MV-4-11 (cell line): ENCODE results near the gene RSPH6A.

ENCODE experiments used
- DNase-seq: peaks from one replicate; lab custom pipeline; 2025; lab: John Stamatoyannopoulos, UW

Gene RSPH6A

DNA sequence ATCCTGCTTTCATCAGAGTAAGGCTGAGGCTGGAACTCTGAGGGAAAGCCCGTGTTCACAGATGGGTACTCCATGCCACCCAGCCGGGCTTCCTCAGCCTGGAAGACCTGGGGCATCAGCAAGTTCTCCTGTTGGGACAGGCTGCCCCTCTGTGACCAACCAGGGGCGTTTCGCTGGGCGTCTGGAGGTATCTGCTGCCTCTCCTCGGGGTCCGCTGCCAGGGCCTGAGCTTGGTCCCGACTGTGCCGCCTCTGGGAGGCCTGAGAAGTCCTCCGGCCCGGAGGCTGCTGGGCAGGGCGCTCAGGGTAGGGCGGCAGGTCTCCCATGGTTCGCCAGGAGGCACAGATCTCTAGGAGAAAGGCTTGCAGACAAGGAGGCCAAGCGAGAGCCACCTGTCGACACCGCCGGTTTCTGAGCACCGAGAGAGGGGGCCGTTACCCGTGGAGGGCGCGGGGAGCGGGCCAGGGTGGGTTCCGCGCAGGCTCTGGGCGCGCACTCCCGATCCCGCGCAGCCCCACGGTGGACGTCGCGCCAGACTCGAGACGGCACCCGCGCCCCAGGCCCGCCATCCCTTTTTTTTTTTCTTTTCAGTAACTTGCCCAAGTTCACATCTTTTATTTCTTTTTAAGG is at the start of gene RSPH6A:
Gene RSPH6A, minus strand, starts transcription at position 458 of the 630 bp plus-strand sequence. Its CDS starts 132 bp downstream, at position 326.
- DNase-seq: no peak

GRCh38 chr19:45864629-45865082 is 49.5 kb upstream of the RSPH6A start:
- DNase-seq: no peak

DNA sequence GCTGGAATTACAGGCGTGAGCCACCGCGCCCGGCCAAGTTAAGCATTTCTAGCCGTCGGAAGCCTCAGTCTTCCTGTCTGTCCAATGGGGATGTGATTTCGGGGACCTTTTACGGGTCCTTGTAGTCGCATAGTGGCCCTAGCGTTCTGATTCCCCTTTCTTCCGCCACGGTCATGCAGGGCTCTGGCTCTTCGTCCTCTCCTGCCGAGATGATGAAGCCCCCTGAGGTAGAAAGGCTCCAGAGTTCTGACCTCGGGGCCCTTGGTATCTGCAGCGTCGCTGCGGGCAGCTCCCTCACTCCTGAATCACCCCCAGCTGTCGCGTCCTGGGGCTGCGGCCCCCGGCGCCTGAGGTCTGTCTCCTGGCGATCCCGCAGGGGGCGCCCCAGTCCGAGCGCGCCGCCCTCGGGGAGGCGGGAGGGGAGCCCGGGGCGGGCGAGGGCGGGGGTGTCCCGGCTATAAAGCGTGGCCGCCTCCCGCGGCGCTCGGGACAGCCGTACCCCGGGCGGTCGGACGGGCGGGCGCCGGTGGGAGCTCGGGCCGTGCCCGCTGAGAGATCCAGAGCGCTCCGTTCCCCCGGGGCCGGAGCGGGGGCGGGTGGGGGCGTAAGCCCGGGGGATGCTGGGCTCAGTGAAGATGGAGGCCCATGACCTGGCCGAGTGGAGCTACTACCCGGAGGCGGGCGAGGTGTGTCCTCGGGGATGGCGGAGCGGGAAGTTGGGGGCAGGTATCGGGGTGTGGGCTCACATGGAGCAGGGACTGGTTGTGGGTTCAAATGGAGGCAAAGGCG is 48.9 kb upstream of the RSPH6A start, which contains the start of gene FOXA3:
Gene FOXA3, plus strand, starts transcription at position 487 of the 789 bp plus-strand sequence. Its CDS starts 131 bp downstream, at position 618.
- peak; percentile 25 for DNase-seq

DNA sequence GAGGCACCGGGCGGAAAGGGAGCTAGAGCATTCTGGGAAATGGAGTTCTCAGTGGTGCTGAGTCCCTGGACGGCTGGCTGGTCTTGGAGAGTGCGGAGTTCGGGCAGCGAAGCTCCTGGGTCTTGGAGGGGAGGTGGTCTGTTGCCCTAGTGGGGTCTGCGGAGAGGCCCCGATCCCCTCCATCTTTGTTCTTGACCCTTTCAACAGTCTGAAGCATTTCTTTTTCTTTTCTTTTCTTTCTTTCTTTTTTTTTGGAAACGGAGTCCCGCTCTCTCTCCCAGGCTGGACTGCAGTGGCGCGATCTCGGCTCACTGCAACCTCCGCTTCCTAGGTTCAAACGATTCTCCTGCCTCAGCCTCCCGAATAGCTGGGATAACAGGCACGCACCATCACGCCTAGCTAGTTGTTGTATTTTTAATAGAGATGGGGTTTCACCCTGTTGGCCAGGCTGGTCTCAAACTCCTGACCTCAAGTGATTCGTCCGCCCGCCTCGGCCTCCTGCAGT is 48.3 kb upstream of the RSPH6A start:
- no peak for DNase-seq

DNA sequence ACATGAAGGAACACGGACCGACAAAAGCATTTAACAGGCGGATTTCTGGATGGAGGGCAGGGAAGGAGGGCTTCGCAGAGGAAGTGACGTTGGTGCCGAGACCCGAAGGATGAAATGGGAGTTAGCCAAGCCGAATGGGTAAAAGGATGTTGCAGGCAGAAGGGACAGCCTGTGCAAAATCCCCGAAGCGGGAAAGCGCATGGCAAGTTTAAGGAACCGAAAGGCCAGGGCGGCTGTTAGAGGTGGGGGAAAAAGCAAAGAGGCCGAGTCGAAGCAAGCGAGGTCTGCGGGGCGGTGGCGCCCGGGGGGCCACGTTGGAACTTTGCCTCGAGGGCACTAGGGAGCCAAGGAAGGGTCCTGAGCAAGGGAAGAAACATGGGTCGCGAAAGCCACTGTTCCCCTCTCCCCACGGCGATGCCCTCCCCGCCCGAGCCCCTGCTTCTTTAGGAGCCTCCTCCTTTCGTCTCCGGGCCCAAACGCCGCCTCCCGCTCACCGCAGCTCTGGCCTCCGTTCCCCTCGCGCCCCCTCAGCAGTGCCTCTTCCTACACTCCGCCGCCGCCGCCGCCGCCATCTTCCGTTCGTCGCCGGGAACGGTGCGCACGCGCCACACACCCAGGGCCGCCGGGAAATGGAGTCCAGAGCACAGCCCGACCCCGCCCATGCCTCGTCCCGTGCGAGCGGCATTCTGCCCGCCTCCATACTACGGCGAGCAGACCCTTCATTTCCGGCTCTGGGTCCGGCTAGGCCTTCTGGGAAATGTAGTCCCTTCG is 47.6 kb upstream of the RSPH6A start, which contains the start of gene SYMPK:
Gene SYMPK, minus strand, starts transcription at position 584 of the 771 bp plus-strand sequence. CDS start 8,652 bp downstream, outside the sequence.
- DNase-seq: peak; percentile 100

GRCh38 chr19:45862271-45862563 is 47.1 kb upstream of the RSPH6A start:
- DNase-seq: no peak

GRCh38 chr19:45860359-45861259 is 45.5 kb upstream of the RSPH6A start:
- no peak for DNase-seq

- DNase-seq: no peak
Measured at GRCh38 chr19:45854167-45854778, 39.2 kb upstream of the RSPH6A start.

DNA sequence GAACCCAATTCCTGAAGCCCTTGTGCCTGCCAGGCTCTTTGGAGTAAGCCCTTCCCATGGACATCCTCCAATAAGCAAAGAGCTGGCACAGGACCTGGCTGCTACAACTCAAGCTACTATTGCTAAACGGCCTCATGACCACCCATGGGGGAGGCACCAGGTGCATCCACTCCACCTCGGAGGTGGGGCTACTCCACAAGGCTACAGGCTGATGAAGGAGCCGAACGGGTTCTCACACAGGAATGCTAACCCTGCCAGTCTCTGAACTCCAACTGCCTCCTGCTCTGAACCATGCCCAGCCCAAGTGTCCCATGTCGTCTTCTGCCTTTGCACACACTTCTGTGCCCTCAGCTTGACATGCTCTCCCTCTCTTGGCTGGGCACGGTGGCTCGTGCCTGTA is 37.9 kb upstream of the RSPH6A start:
- DNase-seq: no peak

GRCh38 chr19:45852145-45852750 is 37.1 kb upstream of the RSPH6A start:
- no peak for DNase-seq

DNA sequence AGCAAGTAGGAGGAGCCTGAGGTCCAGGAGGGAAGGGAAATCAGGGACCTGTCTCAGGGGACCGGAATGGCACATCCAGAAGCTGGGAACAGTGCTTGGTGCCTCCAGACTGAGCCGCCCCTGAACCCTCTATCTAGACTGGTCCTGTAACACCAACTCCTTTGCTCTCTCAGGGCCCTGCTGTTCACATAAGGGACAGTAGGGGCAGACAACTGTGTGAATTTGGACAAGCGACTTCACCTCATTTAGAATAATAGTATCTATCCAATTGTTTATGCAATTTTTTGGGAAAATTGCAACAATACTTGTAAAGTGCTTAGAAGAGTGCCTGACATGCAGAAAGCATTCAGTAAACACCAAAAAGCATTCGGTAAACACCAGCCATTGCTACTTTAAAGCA is 33.8 kb upstream of the RSPH6A start:
- DNase-seq: peak; percentile 6

- DNase-seq: no peak
Measured at GRCh38 chr19:45847663-45848062, 32.6 kb upstream of the RSPH6A start.

DNA sequence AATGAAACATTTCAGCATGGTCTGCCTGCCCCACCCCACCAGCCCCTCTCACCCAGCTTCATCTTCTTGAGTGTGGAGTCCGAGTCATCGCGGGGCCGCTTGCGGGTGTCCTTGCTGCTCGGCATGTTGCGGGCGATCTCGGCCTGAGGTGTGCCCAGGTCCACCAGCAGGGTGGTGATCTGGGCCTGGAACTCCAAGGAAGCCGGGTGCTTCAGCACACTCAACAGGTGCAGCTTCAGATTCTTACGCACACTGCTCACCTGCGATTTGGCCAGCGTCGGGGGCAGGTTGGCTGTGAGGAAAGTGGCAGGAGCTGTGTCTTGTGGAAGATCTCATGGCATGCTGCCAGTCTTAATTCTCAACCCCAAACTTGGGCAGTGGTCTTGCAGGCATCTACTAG is 27.1 kb upstream of the RSPH6A start:
- DNase-seq: no peak

DNA sequence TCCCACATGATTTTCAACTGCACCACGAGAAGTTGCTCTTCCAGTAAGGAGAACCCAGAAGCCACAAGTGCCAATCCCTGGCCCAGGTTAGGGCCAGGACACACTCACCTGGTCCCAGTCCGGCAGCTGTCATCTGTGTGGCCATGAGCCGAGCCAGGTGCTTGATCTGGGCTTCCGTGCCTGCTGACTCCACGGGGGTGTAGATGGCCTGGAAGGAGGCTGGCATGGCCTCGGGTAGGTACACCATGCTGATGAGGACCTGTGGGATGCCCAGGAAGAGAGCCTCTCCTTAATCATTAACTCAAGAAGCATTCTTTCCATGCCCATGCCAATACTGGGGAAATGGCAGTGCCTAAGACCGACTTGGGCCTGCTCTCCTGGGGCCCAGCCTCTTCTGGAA is 19.9 kb upstream of the RSPH6A start:
- DNase-seq: no peak

DNA sequence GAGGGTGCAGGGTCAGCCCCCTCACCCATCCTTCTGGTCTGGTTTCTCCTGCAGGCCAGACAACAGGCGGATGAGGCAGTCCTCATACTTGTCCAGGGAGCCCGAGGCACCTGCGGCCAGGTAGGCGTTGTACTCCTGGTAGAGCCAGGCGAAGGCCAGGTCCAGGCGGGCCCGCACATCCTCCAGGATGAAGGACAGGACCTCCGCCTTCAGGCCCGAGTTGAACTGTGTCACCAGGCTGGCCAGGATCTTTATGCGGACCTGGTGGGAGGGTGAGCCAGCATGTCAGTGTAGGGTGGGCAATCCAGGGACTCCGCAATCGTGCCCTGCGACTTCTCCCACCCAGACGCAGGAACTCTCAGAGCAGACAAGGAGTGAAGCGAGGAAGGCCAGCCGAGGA is 13.8 kb upstream of the RSPH6A start:
- DNase-seq: no peak

DNA sequence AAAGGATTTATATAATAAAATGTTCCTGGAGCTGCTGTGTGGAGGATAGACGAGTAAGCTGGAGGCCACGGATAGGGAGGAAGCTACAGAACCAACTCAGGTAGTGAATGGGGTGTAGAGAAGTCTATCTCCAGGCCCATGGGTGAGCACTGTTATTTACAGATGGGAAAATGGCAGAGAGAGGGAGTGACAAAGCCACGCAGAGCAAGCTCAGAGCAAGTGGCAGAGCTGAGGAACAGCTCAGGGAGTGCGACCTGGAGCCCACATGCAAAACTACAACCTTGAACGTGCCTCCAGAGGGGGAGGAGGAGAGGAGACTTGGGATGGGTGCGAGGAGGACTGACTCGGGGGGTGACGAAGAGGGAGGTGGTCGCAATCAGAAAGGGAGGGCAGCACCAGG is 13.4 kb upstream of the RSPH6A start:
- DNase-seq: no peak

- DNase-seq: no peak
Measured at GRCh38 chr19:45827459-45828093, 12.5 kb upstream of the RSPH6A start.

- DNase-seq: no peak
Measured at GRCh38 chr19:45826934-45827333, 11.8 kb upstream of the RSPH6A start.

DNA sequence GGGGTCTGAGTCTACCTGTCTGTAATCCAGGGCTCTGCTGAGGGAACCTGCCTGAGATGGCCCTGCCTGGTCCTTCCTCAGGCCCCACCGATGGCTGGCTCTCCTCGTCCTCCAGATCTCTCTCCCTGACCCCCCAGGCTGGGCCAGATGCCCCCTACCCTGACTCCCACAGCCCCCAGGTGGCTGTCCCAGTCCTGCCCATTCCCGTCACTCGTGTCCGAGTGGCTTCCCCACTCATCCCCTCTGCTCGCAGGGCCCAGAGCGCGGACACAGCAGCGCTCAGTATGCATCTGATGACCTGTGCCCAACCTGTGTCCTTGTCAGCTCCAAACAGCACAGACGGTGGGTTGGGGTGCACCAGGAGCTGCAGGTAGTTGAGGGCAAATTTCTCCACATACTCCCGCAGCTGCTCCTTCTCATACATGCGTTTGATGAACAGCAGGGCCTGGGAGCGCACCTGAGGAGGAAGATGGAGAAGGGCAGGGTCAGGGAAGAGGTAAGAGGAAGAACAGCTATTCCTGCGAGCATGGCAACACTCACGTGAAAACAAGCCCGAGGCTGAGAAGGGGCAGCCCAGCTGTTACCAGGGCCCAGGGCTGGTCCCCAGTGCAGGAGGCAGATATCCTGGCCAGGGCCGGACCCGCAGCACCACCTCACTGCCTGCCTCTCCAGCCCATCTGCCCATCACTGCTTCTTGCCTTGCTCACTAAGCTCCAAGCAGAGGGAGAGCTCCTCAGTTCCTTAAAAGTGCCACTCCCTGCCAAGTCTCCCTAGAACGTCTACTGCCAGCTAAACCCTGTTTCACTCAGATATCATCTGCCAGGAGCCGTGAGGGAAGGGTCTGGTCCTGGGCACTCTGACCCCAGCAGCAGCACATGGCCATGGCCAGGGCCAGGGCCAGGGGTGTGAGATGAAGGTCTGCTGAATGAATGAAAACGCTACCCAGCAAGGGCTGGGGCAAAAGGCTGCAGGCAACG is 11.1 kb upstream of the RSPH6A start:
- DNase-seq: no peak
